PC-9 (cell line): Measurements from ENCODE around the gene SYT1. TPM values are rescaled to one million over a fixed set of nuclear protein-coding genes. Genes with fewer than 3 reads are reported as not detected.

ENCODE experiments used
- BruUV-seq: library from RNA; stranded (reverse); fragments of 400-500 nt; replicated peaks from 2 replicates; lab custom pipeline; 2021; lab: Mats Ljungman, UMichigan
- CTCF ChIA-PET: fragments of 300-600 bp; sonication (Branson Sonifier 250); formaldehyde crosslinking; loops from one replicate; lab custom pipeline; 2022; ENCODE audit warnings: antibody characterized with exemption; lab: Charles Lee
- POLR2A ChIA-PET: fragments of 300-600 bp; sonication (Branson Sonifier 250); formaldehyde crosslinking; loops from one replicate; lab custom pipeline; 2022; ENCODE audit warnings: antibody characterized with exemption; ENCODE audit not compliant: unreplicated experiment; lab: Charles Lee
- DNase-seq, 2 experiments: peaks; one replicate each; pipeline versions ENCODE4 v3.0.0 to v3.0.0-alpha.2; 2015 to 2022; ENCODE audit warnings: mixed read lengths in 1 of 2
- H2AFZ ChIP-seq: fragments of 200-600 bp; sonication (generic); 2 replicates; pipeline ENCODE4 v1.8.1; 2017; ENCODE audit warnings: antibody characterized with exemption
- H3F3A ChIP-seq: fragments of 200-600 bp; sonication (generic); 2 replicates; pipeline ENCODE4 v1.8.1; 2017; ENCODE audit warnings: antibody characterized with exemption, mild to moderate bottlenecking, low read depth; ENCODE audit not compliant: insufficient read depth
- H3K27ac ChIP-seq: fragments of 200-600 bp; sonication (generic); 2 replicates; pipeline ENCODE4 v1.6.1; 2016; ENCODE audit warnings: mixed run types
- H3K27me3 ChIP-seq: fragments of 200-600 bp; sonication (generic); 2 replicates; pipeline ENCODE4 v1.6.1; 2016; ENCODE audit warnings: low read depth, mixed run types; ENCODE audit not compliant: insufficient read depth
- H3K36me3 ChIP-seq: fragments of 200-600 bp; sonication (generic); 2 replicates; pipeline ENCODE4 v1.6.1; 2016; ENCODE audit warnings: low read depth, mixed run types
- H3K4me1 ChIP-seq: fragments of 200-600 bp; sonication (generic); replicated peaks from 2 replicates; pipeline ENCODE4 v1.6.1; 2016; ENCODE audit warnings: mixed run types; ENCODE audit not compliant: insufficient read depth
- H3K4me2 ChIP-seq: fragments of 200-600 bp; sonication (generic); 2 replicates; pipeline ENCODE4 v1.6.1; 2017; ENCODE audit warnings: mixed run types
- H3K4me3 ChIP-seq: fragments of 200-600 bp; sonication (generic); 2 replicates; pipeline ENCODE4 v1.6.1; 2016; ENCODE audit warnings: mixed run types
- H3K79me2 ChIP-seq: fragments of 200-600 bp; sonication (generic); 2 replicates; pipeline ENCODE4 v1.6.1; 2017; ENCODE audit warnings: low read depth, mixed run types
- H3K9me2 ChIP-seq: fragments of 200-600 bp; sonication (generic); 2 replicates; pipeline ENCODE4 v1.8.1; 2017; ENCODE audit warnings: mild to moderate bottlenecking; ENCODE audit not compliant: insufficient read depth
- H3K9me3 ChIP-seq: fragments of 200-600 bp; sonication (generic); 2 replicates; pipeline ENCODE4 v1.8.1; 2016; ENCODE audit warnings: low read depth; ENCODE audit not compliant: insufficient read depth
- H4K20me1 ChIP-seq: fragments of 200-600 bp; sonication (generic); 2 replicates; pipeline ENCODE4 v1.8.1; 2017; ENCODE audit not compliant: insufficient read depth
- CTCF ChIP-seq: fragments of 200-600 bp; sonication (generic); conservative IDR thresholded peaks from 2 replicates; pipeline ENCODE4 v1.6.1; 2017; ENCODE audit warnings: mixed run types, antibody characterized with exemption, mild to moderate bottlenecking, moderate library complexity
- EZH2 ChIP-seq: fragments of 200-600 bp; sonication (generic); IDR thresholded peaks from 2 replicates; pipeline ENCODE4 v1.8.0; 2017; ENCODE audit warnings: antibody characterized with exemption, low read depth
- intact Hi-C: fragments of 100-400 bp; cut with micrococcal nuclease; formaldehyde crosslinking; loops from one replicate; pipeline ENCODE4 v1.10.0; 2022; ENCODE audit not compliant: unreplicated experiment
- total RNA-seq: library from RNA; stranded (reverse); gene quantifications from 2 replicates; pipeline ENCODE4 v1.2.3, GENCODE V29; 2021

SYT1 gene
- total RNA-seq, 1 experiment from 2014 or later = 1.2 TPM

- H3K4me2 ChIP-seq = no peak overlapping the region
- H3K9me3 ChIP-seq = no peaks in the 10 kb centered on the region; the same call in 1 of the 2 replicates
- BruUV-seq = no TSS peak
- no peak for TF ChIP-seq EZH2
- no peak for TF ChIP-seq CTCF
- no peaks in the 10 kb centered on the region for H3K27me3 ChIP-seq
- H3K27ac ChIP-seq = no peak overlapping the region
- H3F3A ChIP-seq = no peaks in the 10 kb centered on the region
- H2AFZ ChIP-seq = no peak overlapping the region; the same call in 1 of the 2 replicates
- H3K79me2 ChIP-seq = no peaks in the 10 kb centered on the region
- H3K9me2 ChIP-seq = 0 out of 2 replicates have a peak, but pooled peaks cover 4% of the 10 kb centered on the region
- H3K4me1 ChIP-seq = no peaks in the 10 kb centered on the region
- DNase-seq = no peak
- H3K4me3 ChIP-seq = no peak overlapping the region
- H4K20me1 ChIP-seq = no peaks in the 10 kb centered on the region
- ChIA-PET POLR2A (no interaction called here), CTCF (no interaction called here)
- H3K36me3 ChIP-seq = no peaks in the 10 kb centered on the region
- intact Hi-C loops = no loop called here
These were observed 279.2 kb downstream of the SYT1 start for GRCh38 chr12:79143803-79144202.

- BruUV-seq = no TSS peak
- Histone ChIP-seq H3K4me2 (no peak overlapping the region), H3K9me2 (no peaks in the 10 kb centered on the region; the same call in 1 of the 2 replicates), H3K4me1 (no peaks in the 10 kb centered on the region), H3K79me2 (no peaks in the 10 kb centered on the region), H2AFZ (no peak overlapping the region), H4K20me1 (no peaks in the 10 kb centered on the region), H3F3A (no peaks in the 10 kb centered on the region), H3K27ac (no peak overlapping the region), H3K9me3 (no peaks in the 10 kb centered on the region), H3K4me3 (no peak overlapping the region), H3K36me3 (no peaks in the 10 kb centered on the region), H3K27me3 (no peaks in the 10 kb centered on the region)
- DNase-seq = no peak
- intact Hi-C loops = no loop called here
- TF ChIP-seq CTCF = no peak
- no peak for TF ChIP-seq EZH2
- ChIA-PET POLR2A (no interaction called here), CTCF (no interaction called here)
These were observed 287.4 kb downstream of the SYT1 start for GRCh38 chr12:79151956-79152355.

GRCh38 chr12:79155683-79156082 is 291.1 kb downstream of the SYT1 start:
- no peaks in the 10 kb centered on the region for H3K9me3 ChIP-seq
- no peaks in the 10 kb centered on the region for H4K20me1 ChIP-seq
- POLR2A ChIA-PET = no interaction called here
- no peak overlapping the region for H3K4me3 ChIP-seq
- H3K27me3 ChIP-seq = no peaks in the 10 kb centered on the region
- no peaks in the 10 kb centered on the region; the same call in 1 of the 2 replicates for H3K9me2 ChIP-seq
- H3K4me1 ChIP-seq = no peaks in the 10 kb centered on the region
- no peaks in the 10 kb centered on the region for H3F3A ChIP-seq
- no peak overlapping the region for H3K4me2 ChIP-seq
- no peaks in the 10 kb centered on the region for H3K36me3 ChIP-seq
- CTCF ChIA-PET = no interaction called here
- TF ChIP-seq CTCF (no peak), EZH2 (no peak)
- no peak for DNase-seq
- H3K27ac ChIP-seq = no peak overlapping the region
- no peak overlapping the region; the same call in 1 of the 2 replicates for H2AFZ ChIP-seq
- intact Hi-C loops = no loop called here
- no peaks in the 10 kb centered on the region for H3K79me2 ChIP-seq
- BruUV-seq = no TSS peak
